ENCODE data around the gene ARMC3. TPM values are rescaled to one million over a fixed set of nuclear protein-coding genes. Genes with fewer than 3 reads are reported as not detected.

Gene ARMC3
- total RNA-seq, 4 donors from 2014 or later, result not detected

GRCh38 chr10:23037152-23037551 is 109.3 kb downstream of the ARMC3 start:
- TF ChIP-seq POLR2A (IDR thresholded peaks at IDR 0.05), result no peak
- TF ChIP-seq CTCF (IDR thresholded peaks at IDR 0.05), result no peak
- no peak for DNase-seq (ENCODE audit: low spot score in 2 of 2)
- 86 to 88% methylated on average over 10 of the region's 10 CpGs for WGBS, 2 donors
- intact Hi-C loops (cut with DNase I; ENCODE audit: low total_unique reads), result no loop called here
- no peak overlapping the region for H3K4me3 ChIP-seq (ENCODE audit: low read depth, poor library complexity, severe bottlenecking)

DNA sequence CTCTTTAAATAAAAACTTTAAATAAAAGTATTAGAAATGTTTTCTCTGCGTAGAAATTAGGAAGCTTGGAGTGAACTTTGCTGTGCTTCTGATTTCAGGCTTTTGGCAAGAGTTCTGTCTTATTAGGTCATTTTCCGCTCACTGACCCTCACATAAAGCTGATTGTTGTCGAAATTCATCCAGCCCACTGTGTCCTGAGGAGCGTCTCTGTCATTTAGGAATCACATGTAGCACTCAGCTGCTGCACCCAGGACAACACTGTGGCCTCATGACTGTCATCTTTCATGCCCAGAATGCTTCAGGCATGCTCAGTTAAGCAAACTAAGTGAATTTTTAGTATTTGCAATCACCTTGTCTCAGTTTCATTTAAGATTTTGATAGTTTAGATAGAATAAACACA is 109.7 kb downstream of the ARMC3 start:
- no peak for DNase-seq (ENCODE audit: low spot score in 2 of 2)
- intact Hi-C loops (cut with DNase I; ENCODE audit: low total_unique reads), result no loop called here
- no peak overlapping the region for H3K4me3 ChIP-seq (ENCODE audit: low read depth, poor library complexity, severe bottlenecking)
- TF ChIP-seq POLR2A (IDR thresholded peaks at IDR 0.05), result no peak
- no peak for TF ChIP-seq CTCF (IDR thresholded peaks at IDR 0.05)
- 67 to 79% methylated on average over 4 of the region's 4 CpGs for WGBS, 2 donors

DNA sequence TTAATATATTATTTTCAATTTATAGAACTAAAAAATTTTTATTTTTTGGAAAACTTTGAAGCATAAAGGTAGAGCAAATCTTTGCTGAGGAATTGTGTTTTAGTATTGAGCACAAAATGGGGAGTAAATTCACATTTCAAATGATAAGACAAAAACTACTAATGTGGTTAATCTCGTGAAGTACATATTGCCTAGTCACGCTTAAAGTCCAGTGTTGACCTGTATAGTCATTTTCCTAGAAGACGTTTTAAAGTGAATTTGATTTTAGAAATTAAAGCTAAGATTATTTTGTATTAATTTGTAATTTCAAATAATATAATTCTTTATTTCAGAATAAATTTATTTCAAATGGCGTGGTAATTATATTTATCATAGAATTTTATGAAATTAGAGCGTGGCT is 110.3 kb downstream of the ARMC3 start:
- intact Hi-C loops (cut with DNase I; ENCODE audit: low total_unique reads), result no loop called here
- TF ChIP-seq CTCF (IDR thresholded peaks at IDR 0.05) (no peak), POLR2A (IDR thresholded peaks at IDR 0.05) (no peak)
- no peak overlapping the region for H3K4me3 ChIP-seq (ENCODE audit: low read depth, poor library complexity, severe bottlenecking)
- WGBS, 2 donors, result 92% methylated on average over 5 of the region's 5 CpGs
- no peak for DNase-seq (ENCODE audit: low spot score in 2 of 2)

- DNase-seq (ENCODE audit: low spot score in 2 of 2), result no peak
- intact Hi-C loops (cut with DNase I; ENCODE audit: low total_unique reads), result no loop called here
- 87 to 94% methylated on average over 2 of the region's 2 CpGs for WGBS, 2 donors
- H3K4me3 ChIP-seq (ENCODE audit: low read depth, poor library complexity, severe bottlenecking), result no peak overlapping the region
- TF ChIP-seq POLR2A (IDR thresholded peaks at IDR 0.05) (no peak), CTCF (IDR thresholded peaks at IDR 0.05) (no peak)
Observed at GRCh38 chr10:23040002-23040401, 112.1 kb downstream of the ARMC3 start.

GRCh38 chr10:23046027-23046426 is 118.2 kb downstream of the ARMC3 start:
- WGBS, 2 donors, result 61 to 62% methylated on average over 4 of the region's 4 CpGs
- DNase-seq (ENCODE audit: low spot score in 2 of 2), result no peak
- intact Hi-C loops (cut with DNase I; ENCODE audit: low total_unique reads), result no loop called here
- no peak for TF ChIP-seq POLR2A (IDR thresholded peaks at IDR 0.05)
- no peak for TF ChIP-seq CTCF (IDR thresholded peaks at IDR 0.05)
- H3K4me3 ChIP-seq (ENCODE audit: low read depth, poor library complexity, severe bottlenecking), result no peak overlapping the region

Data from lower leg skin (tissue), 4 donors.